SK-N-SH treated with all-trans-retinoic acid at 6 μM for 48 hours (cell line): ENCODE data around the gene SYNRG.

Experiments used
- TCF4 ChIP-seq: fragments of 250-450 bp; sonication (Bioruptor Pico); IDR thresholded peaks from 2 replicates; pipeline ENCODE4 v1.8.0; 2021; ENCODE audit warnings: mild to moderate bottlenecking, moderate library complexity, borderline replicate concordance
- ZFP30 ChIP-seq: fragments of 450-650 bp; formaldehyde crosslinking; IDR thresholded peaks from 2 replicates; pipeline ENCODE4 v1.5.0; 2022; ENCODE audit warnings: mild to moderate bottlenecking, moderate library complexity

- TF ChIP-seq TCF4 (CRISPR knock-in tag) (no peak), ZFP30 (no peak)
Observed at GRCh38 chr17:37517881-37518280, 91.3 kb downstream of the SYNRG start.
